OCI-LY1 (cell line): ENCODE measurements around the gene PTPRT.

Experiments
- H2AFZ ChIP-seq: fragments of 200-600 bp; sonication (generic), shearing (Covaris generic); 2 replicates; pipeline ENCODE4 v1.6.0; 2014; ENCODE audit warnings: antibody characterized with exemption, mild to moderate bottlenecking, low read length
- H3F3A ChIP-seq: fragments of 200-600 bp; sonication (generic), shearing (Covaris generic); 2 replicates; pipeline ENCODE4 v1.6.0; 2014; ENCODE audit warnings: mild to moderate bottlenecking, antibody characterized with exemption, low read length, moderate library complexity; ENCODE audit not compliant: insufficient read depth
- H3K27ac ChIP-seq: fragments of 200-600 bp; sonication (generic); 2 replicates; pipeline ENCODE4 v1.5.1; 2014; ENCODE audit warnings: low read length, mixed run types, mild to moderate bottlenecking, low read depth; ENCODE audit not compliant: poor library complexity, severe bottlenecking
- H3K27me3 ChIP-seq: fragments of 200-600 bp; sonication (generic); 2 replicates; pipeline ENCODE4 v1.6.0; 2014; ENCODE audit warnings: antibody characterized with exemption, mild to moderate bottlenecking, low read length, moderate library complexity; ENCODE audit not compliant: insufficient read depth
- H3K36me3 ChIP-seq: fragments of 200-600 bp; sonication (generic); 2 replicates; pipeline ENCODE4 v1.6.1; 2014; ENCODE audit warnings: mild to moderate bottlenecking, antibody characterized with exemption, low read length, moderate library complexity, mixed read lengths; ENCODE audit not compliant: insufficient read depth
- H3K4me1 ChIP-seq: fragments of 200-600 bp; sonication (generic); 2 replicates; pipeline ENCODE4 v1.5.1; 2014; ENCODE audit warnings: mild to moderate bottlenecking, low read length, moderate library complexity; ENCODE audit not compliant: insufficient read depth, severe bottlenecking
- H3K4me2 ChIP-seq: fragments of 200-600 bp; sonication (generic), shearing (Covaris generic); 2 replicates; pipeline ENCODE4 v1.6.1; 2014; ENCODE audit warnings: low read length
- H3K4me3 ChIP-seq: fragments of 200-600 bp; sonication (generic); 2 replicates; pipeline ENCODE4 v1.5.1; 2014; ENCODE audit warnings: low read length, low read depth, mild to moderate bottlenecking, mixed read lengths; ENCODE audit not compliant: poor library complexity, severe bottlenecking
- H3K79me2 ChIP-seq: fragments of 200-600 bp; shearing (Covaris generic); 2 replicates; pipeline ENCODE4 v1.6.1; 2016; ENCODE audit warnings: mixed run types, low read length, mixed read lengths; ENCODE audit not compliant: insufficient read depth
- H3K9ac ChIP-seq: fragments of 200-600 bp; sonication (generic), shearing (Covaris generic); 2 replicates; pipeline ENCODE4 v1.6.1; 2014; ENCODE audit warnings: mild to moderate bottlenecking, low read length, mixed read lengths
- H3K9me2 ChIP-seq: fragments of 200-600 bp; sonication (generic), shearing (Covaris generic); 2 replicates; pipeline ENCODE4 v1.6.1; 2014; ENCODE audit warnings: low read depth, mild to moderate bottlenecking, low read length, mixed read lengths
- H3K9me3 ChIP-seq: fragments of 200-600 bp; shearing (Covaris generic); 2 replicates; pipeline ENCODE4 v1.6.1; 2014; ENCODE audit warnings: low read length, mixed read lengths
- H4K20me1 ChIP-seq: fragments of 200-600 bp; sonication (generic), shearing (Covaris generic); 2 replicates; pipeline ENCODE4 v1.6.0; 2016; ENCODE audit warnings: mild to moderate bottlenecking, low read length; ENCODE audit not compliant: insufficient read depth
- EZH2 ChIP-seq: fragments of 200-600 bp; sonication (generic), shearing (Covaris generic); IDR thresholded peaks from 2 replicates; pipeline ENCODE4 v1.8.0; 2017; ENCODE audit warnings: borderline replicate concordance, mixed run types, mild to moderate bottlenecking, antibody characterized with exemption, low read length, moderate library complexity, mixed read lengths
- TF ChIP-seq, protein P1 (sequence below): fragments of 200-600 bp; sonication (generic), shearing (Covaris generic); IDR thresholded peaks from 2 replicates; pipeline ENCODE4 v1.5.1; 2017; ENCODE audit warnings: mild to moderate bottlenecking, antibody characterized with exemption, low read length, moderate library complexity, mixed read lengths

Gene PTPRT

GRCh38 chr20:42252116-42252515, 937.6 kb downstream of the PTPRT start:
- TF ChIP-seq, protein P1, sequence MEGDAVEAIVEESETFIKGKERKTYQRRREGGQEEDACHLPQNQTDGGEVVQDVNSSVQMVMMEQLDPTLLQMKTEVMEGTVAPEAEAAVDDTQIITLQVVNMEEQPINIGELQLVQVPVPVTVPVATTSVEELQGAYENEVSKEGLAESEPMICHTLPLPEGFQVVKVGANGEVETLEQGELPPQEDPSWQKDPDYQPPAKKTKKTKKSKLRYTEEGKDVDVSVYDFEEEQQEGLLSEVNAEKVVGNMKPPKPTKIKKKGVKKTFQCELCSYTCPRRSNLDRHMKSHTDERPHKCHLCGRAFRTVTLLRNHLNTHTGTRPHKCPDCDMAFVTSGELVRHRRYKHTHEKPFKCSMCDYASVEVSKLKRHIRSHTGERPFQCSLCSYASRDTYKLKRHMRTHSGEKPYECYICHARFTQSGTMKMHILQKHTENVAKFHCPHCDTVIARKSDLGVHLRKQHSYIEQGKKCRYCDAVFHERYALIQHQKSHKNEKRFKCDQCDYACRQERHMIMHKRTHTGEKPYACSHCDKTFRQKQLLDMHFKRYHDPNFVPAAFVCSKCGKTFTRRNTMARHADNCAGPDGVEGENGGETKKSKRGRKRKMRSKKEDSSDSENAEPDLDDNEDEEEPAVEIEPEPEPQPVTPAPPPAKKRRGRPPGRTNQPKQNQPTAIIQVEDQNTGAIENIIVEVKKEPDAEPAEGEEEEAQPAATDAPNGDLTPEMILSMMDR = no peak
- no peak for TF ChIP-seq EZH2
- Histone ChIP-seq H4K20me1 (no peaks in the 10 kb centered on the region), H3K79me2 (no peaks in the 10 kb centered on the region), H3K27me3 (no peaks in the 10 kb centered on the region), H3K9ac (no peak overlapping the region), H3K9me2 (no peaks in the 10 kb centered on the region), H3F3A (no peaks in the 10 kb centered on the region), H3K4me1 (no peaks in the 10 kb centered on the region), H3K27ac (no peak overlapping the region), H3K9me3 (no peaks in the 10 kb centered on the region), H3K4me3 (no peak overlapping the region), H3K4me2 (no peak overlapping the region), H2AFZ (no peak overlapping the region), H3K36me3 (no peaks in the 10 kb centered on the region)

GRCh38 chr20:42218621-42219374, 970.9 kb downstream of the PTPRT start:
- H3K27me3 ChIP-seq = no peaks in the 10 kb centered on the region
- no peak overlapping the region for H3K27ac ChIP-seq
- TF ChIP-seq, protein P1 = no peak
- no peak for TF ChIP-seq EZH2
- no peaks in the 10 kb centered on the region for H4K20me1 ChIP-seq
- H3F3A ChIP-seq = no peaks in the 10 kb centered on the region
- no peak overlapping the region for H3K9ac ChIP-seq
- H3K79me2 ChIP-seq = no peaks in the 10 kb centered on the region
- no peaks in the 10 kb centered on the region for H3K4me1 ChIP-seq
- no peaks in the 10 kb centered on the region for H3K9me3 ChIP-seq
- no peaks in the 10 kb centered on the region for H3K36me3 ChIP-seq
- no peak overlapping the region for H3K4me3 ChIP-seq
- no peak overlapping the region for H3K4me2 ChIP-seq
- no peak overlapping the region for H2AFZ ChIP-seq
- H3K9me2 ChIP-seq = no peaks in the 10 kb centered on the region

DNA sequence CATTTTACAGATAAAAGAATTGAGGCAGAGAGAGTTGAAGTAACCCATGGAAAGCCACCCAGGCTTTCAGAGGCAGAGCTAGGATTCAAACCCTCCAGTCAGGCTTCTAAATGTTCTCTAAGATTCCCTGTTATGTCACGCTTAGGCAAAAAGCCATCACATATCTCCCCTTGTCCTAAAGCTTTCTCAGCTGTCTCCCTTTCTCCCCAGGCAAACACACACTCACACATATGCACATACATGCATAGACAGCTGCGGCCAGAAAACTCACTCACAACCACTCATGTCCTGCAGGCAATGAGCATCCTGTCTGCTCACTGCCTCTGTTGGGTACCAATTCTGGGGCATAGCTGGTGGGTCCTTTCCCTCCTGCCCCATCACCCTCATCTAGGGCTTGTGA, 975.6 kb downstream of the PTPRT start:
- no peaks in the 10 kb centered on the region for H3K79me2 ChIP-seq
- H2AFZ ChIP-seq = no peak overlapping the region
- no peaks in the 10 kb centered on the region for H3K4me1 ChIP-seq
- no peaks in the 10 kb centered on the region for H3K36me3 ChIP-seq
- no peaks in the 10 kb centered on the region for H3K9me2 ChIP-seq
- no peaks in the 10 kb centered on the region for H4K20me1 ChIP-seq
- H3K9ac ChIP-seq = no peak overlapping the region
- no peak overlapping the region for H3K4me2 ChIP-seq
- H3K27ac ChIP-seq = no peak overlapping the region
- H3K9me3 ChIP-seq = no peaks in the 10 kb centered on the region
- no peaks in the 10 kb centered on the region for H3K27me3 ChIP-seq
- no peak overlapping the region for H3K4me3 ChIP-seq
- TF ChIP-seq, protein P1 = no peak
- no peak for TF ChIP-seq EZH2
- no peaks in the 10 kb centered on the region for H3F3A ChIP-seq
